Measurements from ENCODE around the gene MEIOSIN.

Gene MEIOSIN

DNA sequence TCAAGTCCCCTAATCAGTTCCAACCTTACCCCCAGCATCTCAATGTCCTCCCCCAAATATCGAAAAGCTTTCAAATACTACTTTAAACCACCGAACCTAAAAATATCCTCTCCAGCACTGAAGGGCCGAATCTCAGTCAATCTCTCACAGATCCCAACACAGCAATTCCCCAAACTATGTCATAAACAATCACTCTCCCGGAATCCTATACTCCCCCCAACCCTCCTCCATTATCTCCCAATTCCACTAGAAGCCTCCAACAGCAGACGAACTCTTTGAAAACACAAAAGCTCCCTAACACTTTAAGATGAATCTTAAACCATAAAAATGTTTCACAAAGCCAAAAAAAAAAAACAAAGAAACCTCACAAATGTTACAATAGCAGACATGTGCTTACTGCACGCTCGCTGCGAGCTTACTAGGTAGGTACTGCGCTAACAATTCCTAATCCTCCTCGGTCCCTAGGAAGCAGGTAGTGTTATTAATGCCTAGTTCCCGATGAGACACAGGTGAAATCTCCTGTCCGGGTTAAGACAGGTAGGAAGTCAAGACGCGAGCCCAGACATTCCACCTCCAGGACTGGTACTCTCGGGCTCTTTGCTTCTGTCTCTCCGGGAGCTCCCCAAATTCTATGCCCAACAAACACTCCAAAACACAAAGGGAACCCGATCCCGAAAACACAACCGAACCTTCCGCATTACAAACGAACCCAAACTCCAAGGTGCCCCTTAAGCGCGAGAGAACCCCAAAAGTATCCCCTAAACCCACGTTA lies 16.7 kb upstream of the MEIOSIN start:
- TF ChIP-seq FOXM1 (IDR thresholded peaks at IDR 0.05; ENCODE audit: borderline replicate concordance, low read depth): no peak
- TF ChIP-seq TEAD4 (IDR thresholded peaks at IDR 0.05): peak; percentile 13; the same call in 1 of the 2 replicates

DNA sequence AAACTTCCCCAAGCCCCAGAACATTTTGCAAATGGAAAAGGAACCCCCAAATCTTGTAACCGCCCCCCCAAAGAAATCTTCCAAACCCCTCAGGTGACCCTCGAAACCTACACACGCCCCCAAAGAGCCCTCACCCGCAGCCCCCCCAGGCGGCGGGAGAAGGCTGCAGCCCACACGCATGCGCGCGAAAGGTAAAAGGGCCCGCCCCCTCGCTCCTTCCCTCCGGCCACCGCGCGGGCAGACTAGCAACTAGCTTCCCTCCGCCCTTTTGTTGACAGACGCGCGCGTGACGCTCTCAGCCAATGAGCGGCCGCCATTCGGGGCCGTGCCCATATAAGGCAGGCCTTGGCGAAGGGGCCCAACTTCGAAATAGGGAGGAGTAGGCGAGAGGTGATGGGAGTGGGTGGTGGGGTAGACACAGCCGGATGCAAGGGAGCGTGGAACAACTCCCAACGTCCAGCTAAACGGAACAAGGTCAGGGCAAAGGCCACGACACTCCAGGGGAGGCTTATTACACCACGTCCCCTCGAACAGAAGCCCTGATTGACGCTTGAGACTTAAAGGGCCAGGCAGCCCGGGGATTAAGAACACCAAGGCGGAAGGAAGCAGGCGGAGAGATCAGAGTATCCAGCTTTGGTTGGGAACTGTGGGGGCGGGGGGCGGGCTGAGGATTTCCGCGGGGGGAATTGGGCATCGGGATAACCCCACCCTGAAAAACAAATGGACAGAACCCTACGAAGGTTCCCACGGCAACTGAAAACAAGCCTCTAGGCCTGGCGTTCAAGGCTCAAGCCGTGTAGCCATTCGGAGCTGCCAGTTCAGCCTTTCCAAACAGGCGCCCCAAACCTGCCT lies 15.9 kb upstream of the MEIOSIN start:
- TF ChIP-seq TEAD4 (IDR thresholded peaks at IDR 0.05): peak; percentile 13; the same call in 1 of the 2 replicates
- peak; percentile 61; the same call in 1 of the 2 replicates for TF ChIP-seq TAF1 (IDR thresholded peaks at IDR 0.05; ENCODE audit: low read depth)
- peak; percentile 67; the same call in 1 of the 2 replicates for TF ChIP-seq FOXM1 (IDR thresholded peaks at IDR 0.05; ENCODE audit: borderline replicate concordance, low read depth)
- TF ChIP-seq USF1 (IDR thresholded peaks at IDR 0.05): peak; percentile 93
- TF ChIP-seq EP300 (IDR thresholded peaks at IDR 0.05; ENCODE audit: borderline replicate concordance): peak; percentile 72; the same call in 1 of the 2 replicates
- 0 out of 2 replicates have a peak, but pooled peaks have one; percentile 20 for TF ChIP-seq TCF12 (IDR thresholded peaks at IDR 0.05; ENCODE audit: low read depth)
- peak; percentile 81 for TF ChIP-seq MAX (IDR thresholded peaks at IDR 0.05)
- no peak; the same call in 1 of the 2 replicates for TF ChIP-seq CREB1 (IDR thresholded peaks at IDR 0.05; ENCODE audit: low read depth)
- TF ChIP-seq YY1 (IDR thresholded peaks at IDR 0.05; ENCODE audit: low read depth): peak; percentile 74; the same call in 1 of the 2 replicates
- peak; percentile 70 for TF ChIP-seq EGR1 (IDR thresholded peaks at IDR 0.05)
- TF ChIP-seq CEBPB (IDR thresholded peaks at IDR 0.05): no peak
- TF ChIP-seq RAD21 (IDR thresholded peaks at IDR 0.05; ENCODE audit: low read depth): peak; percentile 9; the same call in 1 of the 2 replicates
- TF ChIP-seq, protein P1, sequence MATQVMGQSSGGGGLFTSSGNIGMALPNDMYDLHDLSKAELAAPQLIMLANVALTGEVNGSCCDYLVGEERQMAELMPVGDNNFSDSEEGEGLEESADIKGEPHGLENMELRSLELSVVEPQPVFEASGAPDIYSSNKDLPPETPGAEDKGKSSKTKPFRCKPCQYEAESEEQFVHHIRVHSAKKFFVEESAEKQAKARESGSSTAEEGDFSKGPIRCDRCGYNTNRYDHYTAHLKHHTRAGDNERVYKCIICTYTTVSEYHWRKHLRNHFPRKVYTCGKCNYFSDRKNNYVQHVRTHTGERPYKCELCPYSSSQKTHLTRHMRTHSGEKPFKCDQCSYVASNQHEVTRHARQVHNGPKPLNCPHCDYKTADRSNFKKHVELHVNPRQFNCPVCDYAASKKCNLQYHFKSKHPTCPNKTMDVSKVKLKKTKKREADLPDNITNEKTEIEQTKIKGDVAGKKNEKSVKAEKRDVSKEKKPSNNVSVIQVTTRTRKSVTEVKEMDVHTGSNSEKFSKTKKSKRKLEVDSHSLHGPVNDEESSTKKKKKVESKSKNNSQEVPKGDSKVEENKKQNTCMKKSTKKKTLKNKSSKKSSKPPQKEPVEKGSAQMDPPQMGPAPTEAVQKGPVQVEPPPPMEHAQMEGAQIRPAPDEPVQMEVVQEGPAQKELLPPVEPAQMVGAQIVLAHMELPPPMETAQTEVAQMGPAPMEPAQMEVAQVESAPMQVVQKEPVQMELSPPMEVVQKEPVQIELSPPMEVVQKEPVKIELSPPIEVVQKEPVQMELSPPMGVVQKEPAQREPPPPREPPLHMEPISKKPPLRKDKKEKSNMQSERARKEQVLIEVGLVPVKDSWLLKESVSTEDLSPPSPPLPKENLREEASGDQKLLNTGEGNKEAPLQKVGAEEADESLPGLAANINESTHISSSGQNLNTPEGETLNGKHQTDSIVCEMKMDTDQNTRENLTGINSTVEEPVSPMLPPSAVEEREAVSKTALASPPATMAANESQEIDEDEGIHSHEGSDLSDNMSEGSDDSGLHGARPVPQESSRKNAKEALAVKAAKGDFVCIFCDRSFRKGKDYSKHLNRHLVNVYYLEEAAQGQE (IDR thresholded peaks at IDR 0.05; ENCODE audit: low read depth): no peak
- TF ChIP-seq NFIC (IDR thresholded peaks at IDR 0.05): no peak
- peak; percentile 76; the same call in 1 of the 2 replicates for TF ChIP-seq ZBTB7A (IDR thresholded peaks at IDR 0.05; ENCODE audit: low read depth)

- TF ChIP-seq MAX (IDR thresholded peaks at IDR 0.05) (no peak), TAF1 (IDR thresholded peaks at IDR 0.05; ENCODE audit: low read depth) (no peak), YY1 (IDR thresholded peaks at IDR 0.05; ENCODE audit: low read depth) (no peak), TCF12 (IDR thresholded peaks at IDR 0.05; ENCODE audit: low read depth) (no peak), ZBTB7A (IDR thresholded peaks at IDR 0.05; ENCODE audit: low read depth) (no peak)
These were observed 15.1 kb upstream of the MEIOSIN start for GRCh38 chr19:45717983-45718650.

DNA sequence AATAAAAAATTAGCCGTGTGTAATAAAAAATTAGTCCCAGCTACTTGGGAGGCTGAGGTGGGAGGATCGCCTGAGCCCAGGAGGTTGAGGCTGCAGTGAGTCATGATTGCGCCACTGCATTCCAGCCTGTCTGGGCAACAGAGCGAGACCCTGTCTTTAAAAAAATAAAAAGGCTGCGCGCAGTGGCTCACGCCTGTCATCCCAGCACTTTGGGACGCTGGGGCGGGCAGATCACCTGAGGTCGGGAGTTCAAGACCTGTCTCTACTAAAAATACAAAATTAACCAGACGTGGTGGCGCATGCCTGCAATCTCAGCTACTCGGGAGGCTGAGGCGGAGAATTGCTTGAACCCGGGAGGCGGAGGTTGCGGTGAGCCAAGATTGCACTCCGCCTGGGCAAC lies 4.6 kb upstream of the MEIOSIN start:
- 0 out of 2 replicates have a peak, but pooled peaks have one; percentile 12 for TF ChIP-seq TEAD4 (IDR thresholded peaks at IDR 0.05)
- TF ChIP-seq CEBPB (IDR thresholded peaks at IDR 0.05): peak; percentile 47; the same call in 1 of the 2 replicates

- TF ChIP-seq FOXM1 (IDR thresholded peaks at IDR 0.05; ENCODE audit: borderline replicate concordance, low read depth) (no peak), EGR1 (IDR thresholded peaks at IDR 0.05) (peak; percentile 70; the same call in 1 of the 2 replicates), USF1 (IDR thresholded peaks at IDR 0.05) (no peak), NFIC (IDR thresholded peaks at IDR 0.05) (no peak)
These were observed 3.4 kb upstream of the MEIOSIN start for GRCh38 chr19:45729800-45730290.

GRCh38 chr19:45730368-45731288 lies 2.6 kb upstream of the MEIOSIN start, which contains the start of gene FBXO46:
Gene FBXO46 (minus strand): TSS chr19:45730896. CDS start chr19:45713495, 17,401 bp downstream.
- TF ChIP-seq NFIC (IDR thresholded peaks at IDR 0.05) (peak; percentile 72), EP300 (IDR thresholded peaks at IDR 0.05; ENCODE audit: borderline replicate concordance) (0 out of 2 replicates have a peak, but pooled peaks have one; percentile 11), ZBTB7A (IDR thresholded peaks at IDR 0.05; ENCODE audit: low read depth) (0 out of 2 replicates have a peak, but pooled peaks have one; percentile 60), TAF1 (IDR thresholded peaks at IDR 0.05; ENCODE audit: low read depth) (peak; percentile 66), USF1 (IDR thresholded peaks at IDR 0.05) (peak; percentile 19; the same call in 1 of the 2 replicates), YY1 (IDR thresholded peaks at IDR 0.05; ENCODE audit: low read depth) (peak; percentile 89), TCF12 (IDR thresholded peaks at IDR 0.05; ENCODE audit: low read depth) (peak; percentile 57; the same call in 1 of the 2 replicates), RAD21 (IDR thresholded peaks at IDR 0.05; ENCODE audit: low read depth) (no peak), MAX (IDR thresholded peaks at IDR 0.05) (peak; percentile 30; the same call in 1 of the 2 replicates), EGR1 (IDR thresholded peaks at IDR 0.05) (no peak), TEAD4 (IDR thresholded peaks at IDR 0.05) (no peak), FOXM1 (IDR thresholded peaks at IDR 0.05; ENCODE audit: borderline replicate concordance, low read depth) (no peak), CREB1 (IDR thresholded peaks at IDR 0.05; ENCODE audit: low read depth) (0 out of 2 replicates have a peak, but pooled peaks have one; percentile 28), CEBPB (IDR thresholded peaks at IDR 0.05) (no peak)
